ENCODE measurements around the gene RAB26.
A peak's percentile ranks its signal among the peaks of the same experiment; 100 is the strongest.

The RAB26 gene

DNA sequence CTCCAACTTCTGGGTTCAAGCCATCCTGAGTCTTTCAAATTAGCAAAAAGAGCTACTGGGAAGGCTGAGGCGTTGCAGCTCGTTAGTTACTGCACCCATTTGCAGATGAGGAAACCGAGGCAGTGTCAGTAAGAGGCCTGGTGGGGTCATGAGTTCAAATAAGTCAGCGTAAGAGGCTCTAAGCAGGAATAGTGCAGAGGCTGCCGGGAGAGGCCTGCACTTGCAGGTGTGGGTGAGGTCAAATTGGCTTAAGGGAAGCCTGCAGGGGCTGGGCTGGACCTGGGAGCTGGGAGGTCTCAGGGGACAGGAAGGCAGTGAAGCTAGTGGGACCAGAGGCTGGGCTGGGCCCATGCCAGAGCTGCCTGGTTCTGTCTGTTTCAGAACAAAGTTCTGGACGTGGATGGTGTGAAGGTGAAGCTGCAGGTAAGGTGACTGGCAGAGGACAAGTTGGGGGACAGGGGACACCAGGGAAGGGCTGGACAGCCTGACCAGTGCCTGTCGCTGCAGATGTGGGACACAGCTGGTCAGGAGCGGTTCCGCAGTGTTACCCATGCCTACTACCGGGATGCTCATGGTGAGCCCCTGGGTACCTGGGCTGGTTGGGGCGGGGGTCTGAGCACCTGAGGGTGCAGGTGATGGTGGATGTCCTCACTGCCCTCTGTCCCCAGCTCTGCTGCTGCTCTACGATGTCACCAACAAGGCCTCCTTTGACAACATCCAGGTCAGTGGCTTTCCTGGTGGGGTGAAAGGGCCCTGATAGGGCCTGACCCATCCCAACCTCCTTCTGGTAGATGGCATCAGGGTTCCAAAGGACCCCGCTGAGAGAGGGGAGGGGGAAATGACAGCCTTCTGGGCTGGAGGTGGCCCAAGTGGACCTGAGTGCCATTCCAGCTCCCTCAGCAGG is 3.0 kb downstream of the RAB26 start (continued):
- TF ChIP-seq RARB (CRISPR knock-in tag; IDR thresholded peaks at IDR 0.05) (no peak), TCF4 (CRISPR knock-in tag; IDR thresholded peaks at IDR 0.05; ENCODE audit: borderline replicate concordance) (no peak)
- TF ChIP-seq, protein P1, sequence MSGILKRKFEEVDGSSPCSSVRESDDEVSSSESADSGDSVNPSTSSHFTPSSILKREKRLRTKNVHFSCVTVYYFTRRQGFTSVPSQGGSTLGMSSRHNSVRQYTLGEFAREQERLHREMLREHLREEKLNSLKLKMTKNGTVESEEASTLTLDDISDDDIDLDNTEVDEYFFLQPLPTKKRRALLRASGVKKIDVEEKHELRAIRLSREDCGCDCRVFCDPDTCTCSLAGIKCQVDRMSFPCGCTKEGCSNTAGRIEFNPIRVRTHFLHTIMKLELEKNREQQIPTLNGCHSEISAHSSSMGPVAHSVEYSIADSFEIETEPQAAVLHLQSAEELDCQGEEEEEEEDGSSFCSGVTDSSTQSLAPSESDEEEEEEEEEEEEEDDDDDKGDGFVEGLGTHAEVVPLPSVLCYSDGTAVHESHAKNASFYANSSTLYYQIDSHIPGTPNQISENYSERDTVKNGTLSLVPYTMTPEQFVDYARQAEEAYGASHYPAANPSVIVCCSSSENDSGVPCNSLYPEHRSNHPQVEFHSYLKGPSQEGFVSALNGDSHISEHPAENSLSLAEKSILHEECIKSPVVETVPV (CRISPR knock-in tag; IDR thresholded peaks at IDR 0.05): no peak

DNA sequence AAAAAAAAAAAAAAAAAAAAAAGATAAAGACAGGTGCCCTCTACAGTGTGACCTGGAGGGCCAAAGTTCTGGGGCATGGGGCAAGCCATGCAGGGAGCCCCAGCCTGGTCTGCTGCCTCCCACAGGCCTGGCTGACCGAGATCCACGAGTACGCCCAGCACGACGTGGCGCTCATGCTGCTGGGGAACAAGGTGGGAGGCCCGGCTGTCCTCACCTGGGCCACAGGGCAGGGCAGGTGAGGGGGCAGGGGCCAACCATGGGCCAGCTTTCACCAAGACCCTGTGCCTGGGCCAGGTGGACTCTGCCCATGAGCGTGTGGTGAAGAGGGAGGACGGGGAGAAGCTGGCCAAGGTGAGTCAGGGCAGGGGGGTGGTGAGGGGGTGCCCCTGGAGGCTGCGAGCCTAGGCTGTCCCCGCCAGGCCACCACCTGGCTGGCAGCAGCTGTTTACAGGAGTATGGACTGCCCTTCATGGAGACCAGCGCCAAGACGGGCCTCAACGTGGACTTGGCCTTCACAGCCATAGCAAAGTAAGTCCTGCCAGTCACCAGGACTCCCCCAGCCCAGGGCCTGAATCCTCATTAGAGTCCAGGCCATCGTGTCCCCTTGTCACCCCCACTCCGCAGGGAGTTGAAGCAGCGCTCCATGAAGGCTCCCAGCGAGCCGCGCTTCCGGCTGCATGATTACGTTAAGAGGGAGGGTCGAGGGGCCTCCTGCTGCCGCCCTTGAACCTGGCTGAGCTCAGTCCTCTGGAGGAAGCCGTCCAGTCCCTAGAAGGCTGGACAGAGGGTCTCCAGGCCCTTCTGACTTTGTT is 4.5 kb downstream of the RAB26 start:
- no peak for TF ChIP-seq CSDC2 (CRISPR knock-in tag; IDR thresholded peaks at IDR 0.05)
- TF ChIP-seq ZC3H10 (CRISPR knock-in tag; IDR thresholded peaks at IDR 0.05): no peak
- TF ChIP-seq ZNF70 (CRISPR knock-in tag; IDR thresholded peaks at IDR 0.05): 0 out of 2 replicates have a peak, but pooled peaks have one; percentile 2
- no peak for TF ChIP-seq ZFP30 (CRISPR knock-in tag; IDR thresholded peaks at IDR 0.05)
- TF ChIP-seq, protein P2, sequence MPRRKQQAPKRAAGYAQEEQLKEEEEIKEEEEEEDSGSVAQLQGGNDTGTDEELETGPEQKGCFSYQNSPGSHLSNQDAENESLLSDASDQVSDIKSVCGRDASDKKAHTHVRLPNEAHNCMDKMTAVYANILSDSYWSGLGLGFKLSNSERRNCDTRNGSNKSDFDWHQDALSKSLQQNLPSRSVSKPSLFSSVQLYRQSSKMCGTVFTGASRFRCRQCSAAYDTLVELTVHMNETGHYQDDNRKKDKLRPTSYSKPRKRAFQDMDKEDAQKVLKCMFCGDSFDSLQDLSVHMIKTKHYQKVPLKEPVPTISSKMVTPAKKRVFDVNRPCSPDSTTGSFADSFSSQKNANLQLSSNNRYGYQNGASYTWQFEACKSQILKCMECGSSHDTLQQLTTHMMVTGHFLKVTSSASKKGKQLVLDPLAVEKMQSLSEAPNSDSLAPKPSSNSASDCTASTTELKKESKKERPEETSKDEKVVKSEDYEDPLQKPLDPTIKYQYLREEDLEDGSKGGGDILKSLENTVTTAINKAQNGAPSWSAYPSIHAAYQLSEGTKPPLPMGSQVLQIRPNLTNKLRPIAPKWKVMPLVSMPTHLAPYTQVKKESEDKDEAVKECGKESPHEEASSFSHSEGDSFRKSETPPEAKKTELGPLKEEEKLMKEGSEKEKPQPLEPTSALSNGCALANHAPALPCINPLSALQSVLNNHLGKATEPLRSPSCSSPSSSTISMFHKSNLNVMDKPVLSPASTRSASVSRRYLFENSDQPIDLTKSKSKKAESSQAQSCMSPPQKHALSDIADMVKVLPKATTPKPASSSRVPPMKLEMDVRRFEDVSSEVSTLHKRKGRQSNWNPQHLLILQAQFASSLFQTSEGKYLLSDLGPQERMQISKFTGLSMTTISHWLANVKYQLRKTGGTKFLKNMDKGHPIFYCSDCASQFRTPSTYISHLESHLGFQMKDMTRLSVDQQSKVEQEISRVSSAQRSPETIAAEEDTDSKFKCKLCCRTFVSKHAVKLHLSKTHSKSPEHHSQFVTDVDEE (CRISPR knock-in tag; IDR thresholded peaks at IDR 0.05): no peak
- no peak for ATAC-seq

DNA sequence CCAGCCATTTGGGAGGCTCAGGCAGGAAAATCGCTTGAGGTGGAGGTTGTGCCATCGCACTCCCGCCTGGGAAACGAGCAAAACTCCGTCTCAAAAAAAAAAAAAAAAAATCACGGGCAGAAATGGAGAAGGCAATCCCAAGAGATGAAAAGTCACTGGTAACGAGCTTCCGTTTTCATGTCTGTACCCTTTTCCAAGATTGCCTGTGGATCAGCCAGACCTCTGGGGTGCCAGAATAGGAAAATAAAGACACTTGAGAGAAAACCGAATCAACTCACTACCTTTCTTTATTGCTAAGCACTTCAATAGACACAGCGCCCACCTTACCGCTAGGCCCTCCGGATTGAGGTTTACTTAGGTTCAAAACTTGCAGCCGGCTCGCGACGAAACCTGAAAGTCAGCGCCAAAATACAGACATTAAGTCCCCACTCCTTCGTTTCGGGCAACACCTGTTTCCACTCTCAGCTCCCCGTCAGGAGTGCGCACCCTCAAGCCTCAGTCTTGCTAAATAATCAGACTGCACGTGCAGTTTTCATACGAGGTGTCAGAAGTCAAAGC is 6.2 kb downstream of the RAB26 start:
- ATAC-seq: no peak
- TF ChIP-seq ZNF70 (CRISPR knock-in tag; IDR thresholded peaks at IDR 0.05) (no peak), ISL1 (CRISPR knock-in tag; IDR thresholded peaks at IDR 0.05) (no peak), ESRRG (CRISPR knock-in tag; IDR thresholded peaks at IDR 0.05) (no peak), PPARA (CRISPR knock-in tag; IDR thresholded peaks at IDR 0.05; ENCODE audit: borderline replicate concordance) (no peak)

DNA sequence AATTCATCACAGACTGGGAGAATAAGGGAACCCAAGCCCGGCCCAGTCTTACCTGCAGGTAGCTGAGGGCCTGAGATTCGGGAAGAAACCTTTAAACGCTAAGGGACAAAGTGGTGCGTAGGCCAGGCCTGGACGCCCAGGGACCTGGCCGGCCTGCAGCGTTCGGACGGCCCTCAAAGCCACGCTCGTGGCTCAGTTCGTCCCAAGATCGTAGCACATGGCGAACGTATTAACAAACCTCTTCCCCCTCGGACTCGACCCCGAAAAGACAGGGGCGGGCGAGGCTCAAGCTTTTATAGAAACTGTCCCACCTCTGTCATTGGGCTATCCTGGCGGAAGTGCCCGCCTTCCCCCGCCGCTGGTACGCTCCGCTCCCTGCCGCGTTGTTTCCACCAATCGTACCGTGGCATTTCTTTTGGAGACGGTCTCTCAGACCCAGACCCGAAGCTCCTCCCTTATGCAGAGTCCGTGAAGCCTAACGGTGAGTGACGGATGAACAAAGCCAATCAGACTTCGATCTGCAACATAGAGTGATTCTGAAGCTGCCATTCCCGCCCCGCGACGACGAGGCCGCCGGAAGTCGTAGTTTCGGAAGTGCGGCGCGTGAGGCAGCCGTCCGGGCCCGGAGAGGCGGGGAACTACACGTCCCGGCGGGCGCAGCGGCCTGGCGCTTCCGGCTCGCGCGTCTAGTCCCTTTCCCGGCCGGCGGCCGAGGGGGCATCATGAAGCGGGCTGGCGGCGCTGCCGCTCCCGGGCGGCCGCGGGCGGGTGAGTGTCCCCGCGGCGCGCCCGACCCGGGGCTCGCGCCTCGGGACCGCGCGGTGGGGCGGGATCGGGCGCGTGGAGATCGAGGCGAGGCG is 6.9 kb downstream of the RAB26 start, which contains the start of gene TRAF7:
TSS of gene TRAF7 (plus strand) at position 692 of the 860 bp plus-strand sequence. CDS start 8,139 bp downstream, outside the sequence.
- ATAC-seq: peak; percentile 88
- TF ChIP-seq PPARA (CRISPR knock-in tag; IDR thresholded peaks at IDR 0.05; ENCODE audit: borderline replicate concordance): no peak
- TF ChIP-seq, protein P3, sequence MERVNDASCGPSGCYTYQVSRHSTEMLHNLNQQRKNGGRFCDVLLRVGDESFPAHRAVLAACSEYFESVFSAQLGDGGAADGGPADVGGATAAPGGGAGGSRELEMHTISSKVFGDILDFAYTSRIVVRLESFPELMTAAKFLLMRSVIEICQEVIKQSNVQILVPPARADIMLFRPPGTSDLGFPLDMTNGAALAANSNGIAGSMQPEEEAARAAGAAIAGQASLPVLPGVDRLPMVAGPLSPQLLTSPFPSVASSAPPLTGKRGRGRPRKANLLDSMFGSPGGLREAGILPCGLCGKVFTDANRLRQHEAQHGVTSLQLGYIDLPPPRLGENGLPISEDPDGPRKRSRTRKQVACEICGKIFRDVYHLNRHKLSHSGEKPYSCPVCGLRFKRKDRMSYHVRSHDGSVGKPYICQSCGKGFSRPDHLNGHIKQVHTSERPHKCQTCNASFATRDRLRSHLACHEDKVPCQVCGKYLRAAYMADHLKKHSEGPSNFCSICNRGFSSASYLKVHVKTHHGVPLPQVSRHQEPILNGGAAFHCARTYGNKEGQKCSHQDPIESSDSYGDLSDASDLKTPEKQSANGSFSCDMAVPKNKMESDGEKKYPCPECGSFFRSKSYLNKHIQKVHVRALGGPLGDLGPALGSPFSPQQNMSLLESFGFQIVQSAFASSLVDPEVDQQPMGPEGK (CRISPR knock-in tag; IDR thresholded peaks at IDR 0.05; ENCODE audit: borderline replicate concordance): peak; percentile 60; the same call in 1 of the 2 replicates
- no peak for TF ChIP-seq SNAI2 (CRISPR knock-in tag; IDR thresholded peaks at IDR 0.05)
- no peak for TF ChIP-seq ESRRG (CRISPR knock-in tag; IDR thresholded peaks at IDR 0.05)
- 0 out of 2 replicates have a peak, but pooled peaks have one; percentile 71 for TF ChIP-seq RARB (CRISPR knock-in tag; IDR thresholded peaks at IDR 0.05)
- TF ChIP-seq ZC3H10 (CRISPR knock-in tag; IDR thresholded peaks at IDR 0.05): no peak
- no peak for TF ChIP-seq ZFP30 (CRISPR knock-in tag; IDR thresholded peaks at IDR 0.05)
- peak; percentile 81 for TF ChIP-seq TOX (CRISPR knock-in tag; IDR thresholded peaks at IDR 0.05; ENCODE audit: borderline replicate concordance)
- no peak for TF ChIP-seq BACH2 (CRISPR knock-in tag; IDR thresholded peaks at IDR 0.05; ENCODE audit: borderline replicate concordance)
- TF ChIP-seq ISL1 (CRISPR knock-in tag; IDR thresholded peaks at IDR 0.05): no peak
- no peak for TF ChIP-seq ZNF565 (CRISPR knock-in tag; conservative IDR thresholded peaks at IDR 0.05; ENCODE audit: low read depth)
- no peak for TF ChIP-seq ARNTL (CRISPR knock-in tag; IDR thresholded peaks at IDR 0.05; ENCODE audit: borderline replicate concordance, low read depth)
- peak; percentile 84; the same call in 1 of the 2 replicates for TF ChIP-seq GLIS3 (CRISPR knock-in tag; IDR thresholded peaks at IDR 0.05)
- no peak for TF ChIP-seq TCF4 (CRISPR knock-in tag; IDR thresholded peaks at IDR 0.05; ENCODE audit: borderline replicate concordance)
- no peak for TF ChIP-seq OSR1 (CRISPR knock-in tag; IDR thresholded peaks at IDR 0.05)
- TF ChIP-seq ZFP3 (CRISPR knock-in tag; IDR thresholded peaks at IDR 0.05): no peak
- TF ChIP-seq CSDC2 (CRISPR knock-in tag; IDR thresholded peaks at IDR 0.05): no peak
- TF ChIP-seq, protein P4, sequence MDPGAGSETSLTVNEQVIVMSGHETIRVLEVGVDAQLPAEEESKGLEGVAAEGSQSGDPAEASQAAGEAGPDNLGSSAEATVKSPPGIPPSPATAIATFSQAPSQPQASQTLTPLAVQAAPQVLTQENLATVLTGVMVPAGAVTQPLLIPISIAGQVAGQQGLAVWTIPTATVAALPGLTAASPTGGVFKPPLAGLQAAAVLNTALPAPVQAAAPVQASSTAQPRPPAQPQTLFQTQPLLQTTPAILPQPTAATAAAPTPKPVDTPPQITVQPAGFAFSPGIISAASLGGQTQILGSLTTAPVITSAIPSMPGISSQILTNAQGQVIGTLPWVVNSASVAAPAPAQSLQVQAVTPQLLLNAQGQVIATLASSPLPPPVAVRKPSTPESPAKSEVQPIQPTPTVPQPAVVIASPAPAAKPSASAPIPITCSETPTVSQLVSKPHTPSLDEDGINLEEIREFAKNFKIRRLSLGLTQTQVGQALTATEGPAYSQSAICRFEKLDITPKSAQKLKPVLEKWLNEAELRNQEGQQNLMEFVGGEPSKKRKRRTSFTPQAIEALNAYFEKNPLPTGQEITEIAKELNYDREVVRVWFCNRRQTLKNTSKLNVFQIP (CRISPR knock-in tag; IDR thresholded peaks at IDR 0.05; ENCODE audit: borderline replicate concordance, low read depth): no peak

Data from SK-N-SH treated with all-trans-retinoic acid at 6 μM for 48 hours (cell line).